Upper lobe of left lung (tissue), 4 donors: ENCODE results near the gene CAMK2B.

Experiments used
- CTCF ChIP-seq, 6 experiments: fragments of 450-650 bp in 4 of 6; fragments of 200-600 bp in 2 of 6; sonication (generic) in 2 of 6; IDR thresholded peaks; one replicate each; pipeline ENCODE4 v1.5.1; 2016 to 2019; ENCODE audit warnings: antibody characterized with exemption in 6 of 6
- POLR2A ChIP-seq, 4 donors: fragments of 450-650 bp; IDR thresholded peaks; one replicate each; pipeline ENCODE4 v1.5.1; 2016 to 2017; ENCODE audit warnings: antibody characterized with exemption in 4 of 4, mild to moderate bottlenecking in 2 of 4
- POLR2AphosphoS5 ChIP-seq, 2 donors: sonication (generic); formaldehyde crosslinking; IDR thresholded peaks; one replicate each; pipeline ENCODE4 v1.5.1; 2017; ENCODE audit warnings: antibody characterized with exemption in 2 of 2

DNA sequence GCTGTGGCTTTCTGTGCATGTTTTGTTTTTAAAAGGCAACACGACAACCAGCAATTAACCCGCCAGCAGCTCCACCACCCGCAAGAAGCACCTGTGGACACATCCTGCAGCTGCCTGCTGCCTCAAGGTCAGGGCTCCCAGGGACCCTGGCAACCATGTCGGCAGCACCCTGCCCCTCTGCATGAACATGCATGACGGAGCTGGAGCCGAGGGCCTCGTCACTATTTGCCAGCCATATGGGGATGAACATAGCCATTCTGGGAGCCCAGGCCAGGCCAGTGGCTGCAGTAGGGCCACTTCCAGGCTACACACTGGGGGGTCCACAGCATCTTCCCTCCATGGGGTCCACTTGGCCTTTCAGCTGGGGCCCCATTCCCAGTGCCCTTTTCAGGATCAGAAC lies 52.9 kb downstream of the CAMK2B start:
- TF ChIP-seq POLR2A (IDR thresholded peaks at IDR 0.05): no peak
- no peak for TF ChIP-seq POLR2AphosphoS5 (IDR thresholded peaks at IDR 0.05)
- TF ChIP-seq CTCF (IDR thresholded peaks at IDR 0.05): no peak
